SK-N-SH (cell line): ENCODE measurements around the gene OGFR.

Experiments
- EP300 ChIP-seq, 2 experiments: IDR thresholded peaks; 2 replicates each; pipeline versions ENCODE4 v1.4.0 to v1.6.1; 2012; ENCODE audit warnings: borderline replicate concordance in 1 of 2, low read depth in 1 of 2, low read length in 1 of 2
- EZH2phosphoT487 ChIP-seq: fragments of 200-600 bp; sonication (generic); IDR thresholded peaks from 2 replicates; pipeline ENCODE4 v1.6.1; 2017; ENCODE audit warnings: low read depth, mixed run types, mild to moderate bottlenecking, antibody characterized with exemption, moderate library complexity, borderline replicate concordance
- GATA2 ChIP-seq: sonication (generic); formaldehyde crosslinking; IDR thresholded peaks from 2 replicates; pipeline ENCODE4 v1.5.0; 2020; ENCODE audit warnings: mild to moderate bottlenecking, missing genetic modification reagents
- NFIC ChIP-seq: IDR thresholded peaks from 2 replicates; pipeline ENCODE4 v1.4.0; 2012; ENCODE audit warnings: borderline replicate concordance
- POLR2AphosphoS5 ChIP-seq: IDR thresholded peaks from 2 replicates; pipeline ENCODE4 v1.6.1; 2012; ENCODE audit warnings: low read depth, low read length
- RAD21 ChIP-seq: IDR thresholded peaks from 2 replicates; pipeline ENCODE4 v1.6.1; 2012; ENCODE audit warnings: mild to moderate bottlenecking, low read length
- SIN3A ChIP-seq: IDR thresholded peaks from 2 replicates; pipeline ENCODE4 v1.6.1; 2012; ENCODE audit warnings: low read depth, mild to moderate bottlenecking, low read length, moderate library complexity, borderline replicate concordance
- SMC3 ChIP-seq: IDR thresholded peaks from 2 replicates; pipeline ENCODE4 v1.6.1; 2012; ENCODE audit warnings: low read depth, low read length, improper control_type of control experiment
- YY1 ChIP-seq: IDR thresholded peaks from 2 replicates; pipeline ENCODE4 v1.4.0; 2012; ENCODE audit warnings: low read depth, mild to moderate bottlenecking
- TF ChIP-seq, protein P1 (sequence below): fragments of 200-600 bp; sonication (generic); IDR thresholded peaks from 2 replicates; pipeline ENCODE4 v1.6.1; 2017; ENCODE audit warnings: antibody characterized with exemption, mild to moderate bottlenecking, moderate library complexity
- TF ChIP-seq, protein P2 (sequence below): IDR thresholded peaks from 2 replicates; pipeline ENCODE4 v1.4.0; 2012; ENCODE audit warnings: low read depth, borderline replicate concordance
- TF ChIP-seq, protein P3 (sequence below): IDR thresholded peaks from 2 replicates; pipeline ENCODE4; 2012

DNA sequence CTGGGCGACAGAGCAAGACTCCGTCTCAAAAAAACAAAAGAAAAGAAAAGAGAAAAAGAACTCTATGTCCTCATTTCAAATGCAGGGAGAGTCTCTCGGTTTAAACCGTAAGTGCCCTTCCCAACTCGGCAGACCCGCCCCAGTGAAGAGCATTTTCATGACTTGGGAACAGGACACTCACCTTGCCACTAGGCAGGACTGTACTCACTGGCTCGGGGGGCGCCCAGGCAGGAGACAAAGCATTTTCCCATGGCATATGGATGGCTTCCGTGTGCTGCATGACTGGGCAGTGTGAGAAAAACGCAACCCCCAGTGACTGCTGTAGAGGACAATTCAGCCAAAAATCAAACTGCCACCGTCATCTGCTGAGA is 32.0 kb upstream of the OGFR start:
- no peak for TF ChIP-seq EZH2phosphoT487
- TF ChIP-seq POLR2AphosphoS5: no peak
- TF ChIP-seq EP300 (IDR thresholded peaks at IDR 0.05; ENCODE audit: borderline replicate concordance in 1 of 2, low read depth in 1 of 2, low read length in 1 of 2): no peak
- TF ChIP-seq, protein P1, sequence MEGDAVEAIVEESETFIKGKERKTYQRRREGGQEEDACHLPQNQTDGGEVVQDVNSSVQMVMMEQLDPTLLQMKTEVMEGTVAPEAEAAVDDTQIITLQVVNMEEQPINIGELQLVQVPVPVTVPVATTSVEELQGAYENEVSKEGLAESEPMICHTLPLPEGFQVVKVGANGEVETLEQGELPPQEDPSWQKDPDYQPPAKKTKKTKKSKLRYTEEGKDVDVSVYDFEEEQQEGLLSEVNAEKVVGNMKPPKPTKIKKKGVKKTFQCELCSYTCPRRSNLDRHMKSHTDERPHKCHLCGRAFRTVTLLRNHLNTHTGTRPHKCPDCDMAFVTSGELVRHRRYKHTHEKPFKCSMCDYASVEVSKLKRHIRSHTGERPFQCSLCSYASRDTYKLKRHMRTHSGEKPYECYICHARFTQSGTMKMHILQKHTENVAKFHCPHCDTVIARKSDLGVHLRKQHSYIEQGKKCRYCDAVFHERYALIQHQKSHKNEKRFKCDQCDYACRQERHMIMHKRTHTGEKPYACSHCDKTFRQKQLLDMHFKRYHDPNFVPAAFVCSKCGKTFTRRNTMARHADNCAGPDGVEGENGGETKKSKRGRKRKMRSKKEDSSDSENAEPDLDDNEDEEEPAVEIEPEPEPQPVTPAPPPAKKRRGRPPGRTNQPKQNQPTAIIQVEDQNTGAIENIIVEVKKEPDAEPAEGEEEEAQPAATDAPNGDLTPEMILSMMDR: no peak
- TF ChIP-seq SIN3A: no peak
- TF ChIP-seq RAD21: no peak
- TF ChIP-seq, protein P2, sequence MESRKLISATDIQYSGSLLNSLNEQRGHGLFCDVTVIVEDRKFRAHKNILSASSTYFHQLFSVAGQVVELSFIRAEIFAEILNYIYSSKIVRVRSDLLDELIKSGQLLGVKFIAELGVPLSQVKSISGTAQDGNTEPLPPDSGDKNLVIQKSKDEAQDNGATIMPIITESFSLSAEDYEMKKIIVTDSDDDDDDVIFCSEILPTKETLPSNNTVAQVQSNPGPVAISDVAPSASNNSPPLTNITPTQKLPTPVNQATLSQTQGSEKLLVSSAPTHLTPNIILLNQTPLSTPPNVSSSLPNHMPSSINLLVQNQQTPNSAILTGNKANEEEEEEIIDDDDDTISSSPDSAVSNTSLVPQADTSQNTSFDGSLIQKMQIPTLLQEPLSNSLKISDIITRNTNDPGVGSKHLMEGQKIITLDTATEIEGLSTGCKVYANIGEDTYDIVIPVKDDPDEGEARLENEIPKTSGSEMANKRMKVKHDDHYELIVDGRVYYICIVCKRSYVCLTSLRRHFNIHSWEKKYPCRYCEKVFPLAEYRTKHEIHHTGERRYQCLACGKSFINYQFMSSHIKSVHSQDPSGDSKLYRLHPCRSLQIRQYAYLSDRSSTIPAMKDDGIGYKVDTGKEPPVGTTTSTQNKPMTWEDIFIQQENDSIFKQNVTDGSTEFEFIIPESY: no peak
- no peak for TF ChIP-seq YY1
- no peak for TF ChIP-seq NFIC
- no peak for TF ChIP-seq SMC3
- no peak for TF ChIP-seq GATA2 (CRISPR knock-in tag)
- TF ChIP-seq, protein P3, sequence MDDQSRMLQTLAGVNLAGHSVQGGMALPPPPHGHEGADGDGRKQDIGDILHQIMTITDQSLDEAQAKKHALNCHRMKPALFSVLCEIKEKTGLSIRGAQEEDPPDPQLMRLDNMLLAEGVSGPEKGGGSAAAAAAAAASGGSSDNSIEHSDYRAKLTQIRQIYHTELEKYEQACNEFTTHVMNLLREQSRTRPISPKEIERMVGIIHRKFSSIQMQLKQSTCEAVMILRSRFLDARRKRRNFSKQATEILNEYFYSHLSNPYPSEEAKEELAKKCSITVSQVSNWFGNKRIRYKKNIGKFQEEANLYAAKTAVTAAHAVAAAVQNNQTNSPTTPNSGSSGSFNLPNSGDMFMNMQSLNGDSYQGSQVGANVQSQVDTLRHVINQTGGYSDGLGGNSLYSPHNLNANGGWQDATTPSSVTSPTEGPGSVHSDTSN: no peak
